ENCODE results near the gene KBTBD4. TPM values are rescaled to one million over a fixed set of nuclear protein-coding genes. Genes with fewer than 3 reads are reported as not detected.
A peak's percentile ranks its signal among the peaks of the same experiment; 100 is the strongest.

KBTBD4 gene
- total RNA-seq, 4 donors from 2014 or later = 25.0 to 35.6 (median 30.4) TPM

- in situ Hi-C loops (cut with MboI; ENCODE audit: low sequenced_read_pairs in 4 of 4) (no loop called here), intact Hi-C loops (cut with DNase I; ENCODE audit: low total_unique reads) (loop anchor here (10.0 kb wide), 1 partner anchor 191 kb away; the partner anchor contains the start of gene FNBP4)
- H3K36me3 ChIP-seq = peaks cover 0 to 62% of the 10 kb centered on the region in 2 donors
- peaks cover 40 to 48% of the 10 kb centered on the region in 2 donors for H3K4me1 ChIP-seq
- H3K9me3 ChIP-seq = no peaks in the 10 kb centered on the region
- no peaks in the 10 kb centered on the region for H3K27me3 ChIP-seq
- DNase-seq = no peak
- H3K27ac ChIP-seq = peak overlapping the region in 2 of 4 donors; percentile 9 to 60
- no peak overlapping the region for H3K4me3 ChIP-seq
- TF ChIP-seq POLR2A (IDR thresholded peaks at IDR 0.05) = no peak
- no peak for TF ChIP-seq CTCF (IDR thresholded peaks at IDR 0.05 in 4 of 5, conservative IDR thresholded peaks at IDR 0.05 in 1 of 5)
- ATAC-seq = no peak
These were observed 5.4 kb downstream of the KBTBD4 start for GRCh38 chr11:47573321-47573720.

- DNase-seq (no peak), ATAC-seq (no peak)
- intact Hi-C loops (cut with DNase I; ENCODE audit: low total_unique reads) (loop anchor here (10.0 kb wide), 1 partner anchor 192 kb away; the partner anchor contains the start of gene FNBP4), in situ Hi-C loops (cut with MboI; ENCODE audit: low sequenced_read_pairs in 4 of 4) (no loop called here)
- Histone ChIP-seq H3K4me3 (no peak overlapping the region), H3K9me3 (no peaks in the 10 kb centered on the region), H3K27ac (peak overlapping the region in 3 of 4 donors; percentile 48 to 60 (median 59)), H3K27me3 (no peaks in the 10 kb centered on the region), H3K4me1 (peaks cover 35 to 43% of the 10 kb centered on the region in 2 donors), H3K36me3 (peaks cover 0 to 62% of the 10 kb centered on the region in 2 donors)
- TF ChIP-seq CTCF (IDR thresholded peaks at IDR 0.05 in 4 of 5, conservative IDR thresholded peaks at IDR 0.05 in 1 of 5) (no peak), POLR2A (IDR thresholded peaks at IDR 0.05) (no peak)
These were observed 6.0 kb downstream of the KBTBD4 start for GRCh38 chr11:47572715-47573255.

GRCh38 chr11:47571895-47572294 is 6.9 kb downstream of the KBTBD4 start:
- in situ Hi-C loops (cut with MboI; ENCODE audit: low sequenced_read_pairs in 4 of 4) = no loop called here
- Histone ChIP-seq H3K36me3 (peaks cover 0 to 54% of the 10 kb centered on the region in 2 donors), H3K9me3 (no peaks in the 10 kb centered on the region), H3K4me3 (no peak overlapping the region), H3K27ac (peak overlapping the region in 3 of 4 donors; percentile 48 to 60 (median 59)), H3K4me1 (peaks cover 29 to 34% of the 10 kb centered on the region in 2 donors), H3K27me3 (no peaks in the 10 kb centered on the region)
- intact Hi-C loops (cut with DNase I; ENCODE audit: low total_unique reads) = loop anchor here (10.0 kb wide), 1 partner anchor 193 kb away; the partner anchor contains the start of gene FNBP4
- ATAC-seq = no peak
- TF ChIP-seq POLR2A (IDR thresholded peaks at IDR 0.05) (no peak), CTCF (IDR thresholded peaks at IDR 0.05 in 4 of 5, conservative IDR thresholded peaks at IDR 0.05 in 1 of 5) (no peak)
- no peak for DNase-seq

GRCh38 chr11:47571357-47571729 is 7.4 kb downstream of the KBTBD4 start:
- Histone ChIP-seq H3K27ac (peak overlapping the region; percentile 7 to 60 (median 46)), H3K4me1 (peaks cover 30 to 35% of the 10 kb centered on the region in 2 donors), H3K36me3 (peaks cover 0 to 48% of the 10 kb centered on the region in 2 donors), H3K27me3 (no peaks in the 10 kb centered on the region), H3K9me3 (no peaks in the 10 kb centered on the region), H3K4me3 (no peak overlapping the region)
- TF ChIP-seq CTCF (IDR thresholded peaks at IDR 0.05 in 4 of 5, conservative IDR thresholded peaks at IDR 0.05 in 1 of 5) (no peak), POLR2A (IDR thresholded peaks at IDR 0.05) (no peak)
- in situ Hi-C loops (cut with MboI; ENCODE audit: low sequenced_read_pairs in 4 of 4) (no loop called here), intact Hi-C loops (cut with DNase I; ENCODE audit: low total_unique reads) (loop anchor here (10.0 kb wide), 1 partner anchor 193 kb away; the partner anchor contains the start of gene FNBP4)
- DNase-seq (no peak), ATAC-seq (peak in 1 of 2 donors; percentile 24)
